HG02870 (cell line): ENCODE results near the gene SLC33A1.
"Not testable (repeated sequence)": the region's sequence is repeated elsewhere in the genome, so short reads cannot be mapped to it uniquely, and the experiment has no call there.

ENCODE experiments used
- ATAC-seq: cut with Tn5 transposase; IDR thresholded peaks from one replicate; pipeline ENCODE4 v1.9.1; 2021; ENCODE audit warnings: mild to moderate bottlenecking, moderate library complexity; ENCODE audit not compliant: unreplicated experiment

Gene SLC33A1

DNA sequence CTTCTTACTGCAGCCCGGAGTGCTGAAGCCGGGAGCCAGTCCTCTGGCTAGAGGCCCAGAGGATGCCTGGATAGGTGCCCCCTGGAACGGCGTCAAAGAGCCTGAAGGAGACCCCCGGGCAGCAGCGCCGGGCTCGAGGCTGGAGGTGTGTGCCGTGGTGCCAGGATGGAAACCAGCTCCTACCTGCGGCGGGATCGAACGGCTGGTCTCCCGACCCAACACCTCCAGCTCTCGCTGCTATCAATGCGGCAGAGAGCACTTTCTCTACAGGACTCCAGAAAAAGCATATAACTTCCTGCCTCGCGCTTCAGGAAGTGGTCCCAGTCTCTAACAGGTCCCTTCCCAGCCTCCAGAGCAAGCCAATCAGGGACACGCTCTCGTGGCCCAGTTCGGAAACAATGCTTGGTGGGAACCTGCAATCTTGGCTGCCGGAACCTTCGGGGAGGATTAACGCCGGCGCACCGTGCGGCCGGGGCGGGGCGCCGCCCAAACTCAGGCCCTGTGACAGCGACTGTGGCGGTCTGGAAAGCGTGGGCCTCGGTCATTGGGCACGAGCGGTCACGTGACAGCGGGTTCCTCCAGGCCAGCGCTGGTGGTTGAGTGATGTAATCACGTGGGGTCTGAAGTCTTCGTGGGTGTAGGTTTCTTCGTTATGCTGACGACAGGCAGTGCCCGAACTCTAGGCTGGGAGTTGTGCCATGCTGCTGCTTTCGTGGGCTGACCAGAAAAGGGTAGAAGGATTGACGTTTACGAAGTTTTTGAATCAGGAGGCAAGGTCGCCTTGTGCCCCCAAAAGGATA is at the start of gene SLC33A1:
Gene SLC33A1 (minus strand): TSS at position 287 of the 800 bp plus-strand sequence. CDS start 430 bp downstream, outside the sequence.
- ATAC-seq, result peak; percentile 92

DNA sequence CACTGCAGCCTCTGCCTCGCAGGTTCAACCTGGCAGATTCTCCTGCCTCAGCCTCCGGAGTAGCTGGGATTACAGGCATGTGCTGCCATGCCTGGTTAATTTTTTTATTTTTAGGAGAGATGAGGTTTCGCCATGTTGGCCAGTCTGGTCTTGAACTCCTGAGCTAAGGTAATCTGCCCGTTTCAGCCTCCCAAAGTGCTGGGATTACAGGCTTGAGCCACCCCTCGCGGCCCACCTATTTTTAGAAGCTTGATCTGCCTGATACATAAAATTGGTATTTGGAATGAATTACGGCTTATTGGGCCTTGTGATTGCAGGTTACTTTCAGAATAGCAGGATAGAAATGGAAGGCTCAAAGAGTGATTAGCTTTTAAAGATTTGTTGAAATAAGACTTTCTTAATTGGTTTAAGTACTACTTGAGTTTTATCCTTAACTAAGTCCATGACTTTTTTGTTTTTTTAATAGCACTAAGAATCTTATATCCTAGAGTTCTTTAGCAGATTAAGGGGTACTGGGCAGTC is 41.2 kb upstream of the SLC33A1 start:
- ATAC-seq, result no peak

DNA sequence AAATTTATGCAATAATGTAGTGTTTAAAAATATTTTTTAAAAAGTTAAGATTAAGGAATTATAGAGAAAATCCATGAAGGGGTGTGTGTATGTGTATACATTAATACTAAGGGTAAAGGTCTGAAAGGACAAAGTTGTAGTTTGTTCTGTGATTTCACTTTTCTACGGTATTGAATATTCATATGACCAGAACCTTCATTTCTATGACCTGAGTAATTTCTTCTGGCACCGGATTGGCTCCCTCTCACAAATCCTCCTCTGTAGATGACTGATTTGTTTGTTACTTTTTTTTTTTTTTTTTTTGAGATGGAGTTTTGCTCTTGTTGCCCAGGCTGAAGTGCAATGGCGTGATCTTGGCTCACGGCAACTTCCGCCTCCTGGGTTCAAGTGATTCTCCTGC is 37.1 kb upstream of the SLC33A1 start:
- no peak for ATAC-seq

DNA sequence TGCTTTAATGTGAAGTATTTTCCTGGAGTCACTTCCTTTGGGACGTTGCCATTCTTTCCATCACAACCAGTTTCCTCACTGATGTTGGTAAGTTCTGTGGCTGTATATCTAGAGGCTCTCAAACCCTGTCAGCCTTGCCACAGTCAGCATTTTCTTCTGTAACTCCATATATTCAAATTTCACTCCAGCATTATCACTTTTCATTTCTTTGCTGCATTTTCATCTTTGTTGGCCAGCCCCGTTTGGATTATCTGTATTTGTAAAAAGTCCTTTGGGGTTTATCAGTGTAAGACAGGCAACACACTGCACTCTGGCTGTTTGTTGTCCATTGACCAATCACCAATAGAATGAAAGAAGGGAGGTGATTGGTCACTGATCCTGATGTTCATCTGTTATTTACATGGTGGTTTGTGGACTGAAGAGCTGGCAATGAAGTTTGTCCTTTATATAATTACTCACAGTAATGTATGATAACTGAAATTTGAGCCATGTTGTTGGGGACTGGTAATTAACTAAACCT is 36.5 kb upstream of the SLC33A1 start:
- peak; percentile 43 for ATAC-seq

DNA sequence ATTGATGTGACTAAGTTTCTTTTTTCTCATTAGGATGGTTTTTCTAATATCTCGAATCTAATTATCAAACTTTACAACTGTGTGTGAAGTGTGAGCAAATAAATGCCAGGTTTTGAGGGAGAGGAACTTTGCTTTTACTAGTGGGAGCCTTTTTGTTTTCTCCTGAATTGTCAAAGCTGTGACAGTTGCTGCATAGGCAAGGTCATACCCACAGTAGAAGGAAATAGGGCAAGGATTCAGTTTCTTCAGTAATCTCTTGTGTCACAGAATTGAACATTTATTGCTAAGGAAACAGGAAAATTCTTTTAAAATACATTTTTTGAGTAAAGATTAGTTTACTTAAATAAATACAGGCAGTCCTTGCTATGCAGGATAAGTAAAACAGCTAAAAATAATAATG is 35.7 kb upstream of the SLC33A1 start:
- no peak for ATAC-seq

DNA sequence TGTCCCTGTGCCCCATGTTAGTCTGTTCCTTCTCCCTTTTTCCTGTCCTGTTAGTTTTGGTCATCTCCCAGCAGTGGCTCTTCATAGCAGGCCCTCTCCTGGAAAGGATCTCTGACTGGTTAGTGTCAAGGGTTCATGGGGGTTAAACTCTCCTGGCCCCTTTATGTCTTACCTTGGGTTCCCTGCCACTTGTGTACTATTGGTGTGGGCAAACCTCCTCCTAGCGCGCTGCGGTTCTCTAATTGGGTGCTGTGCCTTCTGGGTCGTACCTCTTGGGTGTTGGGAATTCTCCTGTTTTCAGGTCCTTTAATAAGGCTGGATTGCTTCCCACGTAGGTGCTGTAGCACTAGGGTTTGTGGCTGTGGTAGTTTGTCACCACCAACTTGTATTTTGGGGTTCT is 35.0 kb upstream of the SLC33A1 start:
- no peak for ATAC-seq

DNA sequence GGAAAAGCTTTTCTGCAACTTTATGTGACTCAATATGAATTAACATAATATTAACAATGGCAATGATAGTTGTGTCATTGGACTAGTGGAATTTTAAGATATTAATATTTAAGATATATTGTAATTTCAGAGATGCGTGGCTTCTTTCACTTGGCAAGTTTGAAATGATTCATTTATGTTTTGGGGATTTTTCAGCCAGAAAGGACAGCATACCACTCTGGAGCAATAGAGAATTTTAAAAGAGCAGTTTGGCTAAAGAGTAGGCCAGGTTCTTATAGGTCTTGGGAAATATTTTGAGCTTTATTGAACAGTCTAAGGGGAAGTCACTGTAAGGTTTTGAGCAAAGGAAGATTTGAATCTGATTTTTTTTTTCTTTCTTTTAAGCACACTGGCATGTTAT is 32.7 kb upstream of the SLC33A1 start:
- ATAC-seq, result no peak

DNA sequence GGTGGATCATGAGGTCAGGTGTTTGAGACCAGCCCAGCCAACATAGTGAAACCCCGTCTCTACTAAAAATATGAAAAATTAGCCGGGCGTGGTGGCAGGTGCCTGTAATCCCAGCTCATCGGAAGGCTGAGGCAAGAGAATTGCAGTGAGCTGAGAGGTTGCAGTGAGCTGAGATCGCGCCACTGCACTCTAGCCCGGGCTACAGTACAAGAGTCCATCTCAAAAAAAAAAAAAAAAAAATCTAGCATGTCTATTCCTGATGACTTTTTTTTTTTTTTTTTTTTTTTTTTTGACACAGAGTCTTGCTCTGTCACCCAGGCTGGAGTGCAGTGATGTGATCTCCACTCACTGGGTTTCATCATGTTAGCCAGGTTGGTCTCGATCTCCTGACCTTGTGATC is 32.1 kb upstream of the SLC33A1 start:
- not testable (repeated sequence) for ATAC-seq

DNA sequence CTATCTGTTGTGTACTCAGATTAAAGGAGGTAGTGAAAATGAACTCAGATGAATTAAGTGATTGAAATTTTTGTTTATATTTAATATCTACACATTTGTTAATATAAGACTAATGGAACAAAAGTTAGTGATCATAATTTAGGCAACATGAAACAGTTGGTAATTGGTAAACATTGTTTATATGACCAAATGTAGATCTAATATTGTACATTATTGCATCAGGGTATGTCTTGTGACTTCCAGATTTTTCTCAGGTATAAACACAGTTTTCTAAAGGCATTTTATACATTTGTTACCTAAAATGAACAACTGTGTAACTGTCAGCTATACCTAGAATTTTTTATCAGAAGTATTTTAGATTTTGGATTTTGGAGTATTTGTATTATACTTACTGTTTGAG is 31.1 kb upstream of the SLC33A1 start:
- no peak for ATAC-seq

DNA sequence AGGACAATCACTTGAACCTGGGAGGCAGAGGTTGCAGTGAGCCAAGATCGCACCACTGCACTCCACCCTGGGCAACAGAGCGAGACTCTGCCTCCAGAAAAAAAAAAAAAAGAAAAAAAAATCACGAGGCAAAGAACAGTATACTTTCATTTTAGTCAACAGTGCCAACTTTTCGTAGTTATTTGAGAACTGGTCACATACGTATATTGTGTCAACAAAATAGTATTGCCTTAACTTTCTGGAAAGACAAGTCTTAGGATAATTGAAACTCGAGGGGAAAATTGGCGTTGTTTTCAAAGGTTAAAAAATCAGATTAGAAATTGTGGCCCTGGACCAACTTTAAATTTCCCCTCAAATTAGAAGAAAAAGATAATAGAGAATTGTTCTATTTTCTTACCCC is 30.1 kb upstream of the SLC33A1 start:
- ATAC-seq, result no peak

DNA sequence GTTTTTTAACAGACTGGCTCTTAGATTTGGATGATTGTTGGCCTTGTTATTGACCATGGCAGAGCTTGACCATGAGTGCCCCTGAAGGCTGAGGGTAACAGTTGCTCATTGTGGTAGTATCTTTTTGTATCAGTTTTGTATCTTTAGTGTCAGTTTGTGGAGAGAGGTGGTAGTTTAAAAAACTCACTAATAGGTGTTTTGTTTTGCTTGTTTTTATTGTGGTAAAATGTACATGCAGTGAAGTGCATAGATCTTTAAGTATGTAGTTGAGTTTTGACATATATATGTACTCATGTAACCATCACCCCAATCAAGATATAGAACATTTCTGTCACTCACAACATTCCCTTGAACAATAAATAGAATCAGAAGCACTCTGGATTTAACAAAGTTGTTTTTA is 26.1 kb upstream of the SLC33A1 start:
- no peak for ATAC-seq

DNA sequence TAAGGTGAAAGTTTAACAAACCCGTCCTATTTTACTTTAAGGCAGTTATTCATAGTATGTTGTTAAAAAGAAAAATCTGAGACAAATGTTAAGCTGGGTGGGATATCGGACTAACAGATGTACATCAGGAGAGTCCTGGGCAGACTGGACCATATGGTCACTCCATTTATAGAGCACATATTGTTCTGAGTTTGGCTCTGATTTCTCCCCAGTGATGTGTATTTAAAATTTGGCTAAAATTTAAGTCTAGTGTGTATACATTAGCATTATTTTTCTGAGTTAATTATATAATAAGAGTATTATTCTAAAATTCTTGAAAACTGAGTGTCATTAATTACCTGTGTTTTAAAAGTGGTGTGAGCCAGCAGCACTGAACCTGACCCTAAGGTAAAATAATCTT is 22.3 kb upstream of the SLC33A1 start:
- ATAC-seq, result no peak

DNA sequence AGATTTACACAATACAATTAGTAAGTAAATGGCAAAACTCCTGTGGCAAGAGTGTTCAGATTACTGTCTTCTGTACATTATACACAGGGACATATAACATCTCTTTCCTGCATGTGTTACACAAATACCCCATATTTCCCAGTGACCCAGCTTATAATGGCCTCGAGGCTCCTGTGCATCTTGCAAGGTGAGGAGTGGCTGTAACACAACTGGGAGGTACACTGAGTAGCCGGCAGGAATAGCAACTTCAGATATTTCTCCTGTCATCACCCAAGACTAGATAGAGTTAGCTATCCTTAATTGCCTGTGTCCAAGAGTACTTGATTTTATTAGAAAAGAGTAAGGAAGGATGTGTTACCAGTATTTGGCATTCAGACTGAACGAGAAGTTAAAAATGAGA is 21.8 kb upstream of the SLC33A1 start:
- ATAC-seq, result no peak

DNA sequence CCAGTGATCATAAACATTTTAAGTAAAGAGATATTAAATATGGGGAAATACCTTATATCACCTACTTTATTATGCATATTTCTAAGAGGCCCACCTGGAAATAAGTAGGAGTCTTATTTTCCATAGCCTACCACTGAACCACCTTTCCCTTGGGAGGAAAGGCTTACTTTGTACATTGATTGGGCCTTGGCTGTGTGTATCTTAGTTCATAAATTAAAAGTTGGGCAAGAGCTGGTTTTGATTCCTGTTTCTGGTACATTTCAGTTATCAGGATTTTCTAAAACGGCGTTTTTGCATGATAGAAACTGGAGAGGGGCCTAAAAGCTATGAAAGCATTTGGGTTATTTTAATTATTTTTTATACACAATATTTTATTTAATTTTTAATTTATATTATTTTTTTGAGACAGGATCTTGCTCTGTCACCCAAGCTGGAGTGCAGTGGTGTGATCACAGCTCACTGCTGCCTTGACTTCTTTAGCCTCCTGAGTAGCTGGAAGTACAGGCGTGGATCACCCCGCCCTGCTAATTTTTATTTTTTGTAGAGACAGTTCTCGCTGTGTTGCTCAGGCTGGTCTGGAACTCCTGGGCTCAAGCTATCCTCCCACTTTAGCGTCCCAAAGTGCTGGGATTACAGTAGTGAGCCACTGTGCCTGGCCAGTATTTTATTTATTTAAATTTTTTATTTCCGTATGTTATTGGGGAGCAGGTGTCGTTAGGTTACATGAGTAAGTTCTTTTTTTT is 18.8 kb upstream of the SLC33A1 start:
- no peak for ATAC-seq

DNA sequence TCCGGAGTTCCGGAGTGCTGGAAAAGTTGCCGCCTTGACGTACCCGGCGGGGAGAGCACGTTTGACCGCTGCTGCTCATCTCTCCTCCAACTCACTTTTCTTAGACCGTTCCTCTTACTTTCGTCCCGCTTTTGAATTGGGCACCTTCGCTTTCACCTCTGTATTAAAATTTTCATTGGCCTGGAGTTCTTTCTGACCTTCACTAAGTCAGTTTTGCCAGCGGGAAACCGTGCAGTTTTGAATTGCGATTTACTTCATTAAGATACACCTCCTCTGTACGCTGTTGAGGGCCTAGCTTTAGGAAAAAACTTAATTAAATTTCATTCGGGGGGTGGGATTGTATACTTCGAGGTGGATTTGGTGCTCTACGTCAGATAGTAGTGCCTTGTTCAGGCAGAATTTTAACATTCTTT is 17.5 kb upstream of the SLC33A1 start:
- ATAC-seq, result peak; percentile 2

DNA sequence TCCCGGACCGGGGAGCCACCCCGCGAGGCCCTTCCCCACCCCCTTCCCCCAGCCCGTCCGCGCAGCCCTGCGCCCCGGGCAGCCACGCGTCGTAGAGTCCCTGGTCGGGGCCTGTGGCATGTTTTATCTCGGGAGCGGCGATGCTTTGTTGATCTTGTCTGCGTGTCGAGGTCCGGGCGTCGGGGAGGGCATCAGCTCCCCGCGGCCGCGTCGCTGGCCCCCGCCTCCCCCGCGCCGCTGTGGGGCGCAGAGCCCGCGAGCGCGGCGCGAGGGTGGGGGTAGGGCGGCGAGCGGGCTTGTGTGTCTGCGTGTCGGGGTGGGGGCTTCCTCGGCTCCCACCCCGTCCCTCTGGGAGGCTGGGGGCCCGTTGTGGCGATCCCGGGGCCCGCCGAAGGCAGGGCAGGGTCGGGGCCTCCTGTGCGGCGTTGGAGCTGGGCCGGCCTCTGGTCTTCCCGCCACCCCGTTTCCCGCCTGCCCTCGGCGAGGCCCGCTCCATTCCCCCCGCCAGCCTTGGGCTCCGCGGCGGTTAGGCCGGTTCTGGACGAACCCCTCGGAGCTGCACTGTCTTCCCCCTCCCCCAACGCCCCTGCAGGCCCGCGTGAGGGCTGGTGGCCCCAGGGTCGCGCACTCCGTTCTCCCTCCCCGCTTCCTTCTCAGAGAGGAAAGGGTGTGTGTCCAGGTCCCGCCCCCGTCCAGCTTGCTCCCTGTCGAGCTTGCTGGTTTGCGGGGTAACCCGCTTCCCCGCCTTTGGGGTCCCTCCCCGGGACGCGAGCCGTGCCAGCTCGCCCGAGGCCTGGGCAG is 16.9 kb upstream of the SLC33A1 start:
- ATAC-seq, result peak; percentile 20

DNA sequence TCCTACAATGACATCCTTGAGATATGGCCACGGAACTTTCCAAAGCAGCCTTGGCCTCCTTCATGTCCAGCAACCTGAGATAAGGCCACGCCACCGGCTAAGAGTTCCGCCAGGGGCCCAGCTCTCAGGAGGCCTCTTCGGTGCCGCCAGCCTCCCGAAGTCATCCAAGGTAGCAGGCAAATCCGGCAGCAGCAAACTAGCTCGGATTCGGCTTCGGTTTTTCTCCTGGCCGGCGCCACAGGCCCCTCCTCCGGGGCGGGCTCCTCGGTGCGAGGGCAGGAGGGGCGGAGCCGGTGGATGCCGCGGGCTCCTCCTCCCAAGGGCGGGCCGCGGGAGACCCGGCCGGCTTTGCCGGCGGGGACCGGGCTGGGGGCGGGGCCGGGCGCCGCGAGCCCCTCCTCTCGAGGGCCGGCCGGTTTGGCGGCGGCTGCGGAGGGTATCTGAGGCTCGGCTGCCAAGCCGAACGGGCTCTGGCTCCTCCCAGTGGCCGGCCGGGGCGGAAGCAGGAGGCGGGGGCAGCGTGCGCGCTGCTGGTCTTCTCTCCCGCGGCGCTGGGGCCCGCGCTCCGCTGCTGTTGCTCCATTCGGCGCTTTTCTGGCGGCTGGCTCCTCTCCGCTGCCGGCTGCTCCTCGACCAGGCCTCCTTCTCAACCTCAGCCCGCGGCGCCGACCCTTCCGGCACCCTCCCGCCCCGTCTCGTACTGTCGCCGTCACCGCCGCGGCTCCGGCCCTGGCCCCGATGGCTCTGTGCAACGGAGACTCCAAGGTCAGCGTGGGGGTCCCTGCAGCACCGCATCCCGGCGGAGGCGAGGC is 16.1 kb upstream of the SLC33A1 start, which contains the start of gene GMPS:
Gene GMPS (plus strand): TSS at position 518 of the 812 bp plus-strand sequence. CDS start 221 bp downstream, at position 739.
- ATAC-seq, result peak; percentile 86

DNA sequence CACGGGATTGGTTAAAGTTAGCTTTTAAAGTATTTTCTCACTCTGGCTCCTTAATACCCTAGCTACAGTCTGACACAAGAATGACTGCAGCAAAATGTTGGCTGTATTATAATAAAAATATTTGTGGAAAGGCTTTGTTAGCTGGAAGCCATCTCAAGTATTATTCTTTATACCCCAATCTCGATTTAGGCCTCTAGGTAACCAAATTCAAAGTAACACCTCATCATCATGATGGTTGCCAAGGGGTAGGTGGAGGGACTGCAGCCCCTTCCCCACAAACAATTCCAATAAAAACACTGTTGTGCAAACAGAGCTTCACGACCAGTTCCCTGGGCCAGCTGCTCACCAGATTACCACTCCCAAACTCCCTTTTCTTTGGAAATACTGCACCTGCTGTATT is 15.5 kb upstream of the SLC33A1 start:
- no peak for ATAC-seq

DNA sequence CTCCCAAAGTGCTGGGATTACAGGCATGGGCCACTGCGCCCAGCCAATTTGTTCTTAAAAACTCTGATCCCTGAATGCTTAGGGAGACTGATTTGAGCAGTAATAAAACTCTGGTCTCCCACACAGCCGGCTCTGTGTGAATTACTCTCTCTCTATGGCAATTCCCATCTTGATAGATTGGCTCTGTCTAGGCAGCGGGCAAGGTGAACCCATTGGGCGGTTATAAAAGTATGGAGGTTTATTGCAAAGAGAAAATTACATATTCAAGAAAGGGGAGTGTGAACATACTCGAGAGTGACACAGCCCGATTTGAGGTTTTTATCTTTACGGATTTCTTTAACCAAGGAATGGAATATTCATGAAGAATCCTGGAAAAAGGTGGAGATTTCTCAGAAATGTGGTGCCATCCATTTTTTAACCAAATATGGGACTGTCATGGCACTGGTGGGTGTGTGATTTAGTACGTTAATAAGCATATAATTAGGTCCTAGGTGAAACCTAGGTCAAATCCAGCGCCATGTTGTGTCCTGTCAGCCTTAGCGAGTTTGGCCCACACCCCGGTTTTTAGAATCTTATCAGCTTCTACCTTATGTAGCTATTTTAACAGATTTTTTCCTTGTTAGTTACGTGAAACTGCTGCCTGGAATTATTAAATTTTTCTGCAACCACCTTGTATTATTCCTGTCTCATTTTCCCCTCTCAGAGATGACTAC is 9.0 kb upstream of the SLC33A1 start:
- ATAC-seq, result no peak
